HEK293 (cell line): ENCODE data around the gene MYOF.

ENCODE experiments used
- EGR2 ChIP-seq: fragments of 450-650 bp; formaldehyde crosslinking; IDR thresholded peaks from 2 replicates; pipeline ENCODE4 v1.5.1; 2016; ENCODE audit warnings: low read depth, missing biosample characterization, missing genetic modification characterization
- IKZF3 ChIP-seq: fragments of 450-650 bp; IDR thresholded peaks from 2 replicates; pipeline ENCODE4 v1.5.0; 2018; ENCODE audit warnings: missing biosample characterization, mild to moderate bottlenecking, missing genetic modification characterization, moderate library complexity
- MYNN ChIP-seq: fragments of 450-650 bp; formaldehyde crosslinking; IDR thresholded peaks from 2 replicates; pipeline ENCODE4 v1.5.1; 2016; ENCODE audit warnings: missing biosample characterization, missing genetic modification characterization, borderline replicate concordance
- SALL2 ChIP-seq: fragments of 450-650 bp; formaldehyde crosslinking; IDR thresholded peaks from 2 replicates; pipeline ENCODE4 v1.5.0; 2017; ENCODE audit warnings: missing biosample characterization, mild to moderate bottlenecking, missing genetic modification characterization, borderline replicate concordance
- SCRT1 ChIP-seq: fragments of 450-650 bp; formaldehyde crosslinking; IDR thresholded peaks from 2 replicates; pipeline ENCODE4 v1.5.1; 2016; ENCODE audit warnings: missing biosample characterization, missing genetic modification characterization, borderline replicate concordance
- ZFP69B ChIP-seq: fragments of 450-650 bp; formaldehyde crosslinking; IDR thresholded peaks from 2 replicates; pipeline ENCODE4 v1.5.1; 2016; ENCODE audit warnings: missing biosample characterization, missing genetic modification characterization
- ZIC2 ChIP-seq: fragments of 450-650 bp; formaldehyde crosslinking; IDR thresholded peaks from 2 replicates; pipeline ENCODE4 v1.5.1; 2016; ENCODE audit warnings: missing biosample characterization, missing genetic modification characterization
- ZNF155 ChIP-seq: fragments of 450-650 bp; formaldehyde crosslinking; IDR thresholded peaks from 2 replicates; pipeline ENCODE4 v1.5.1; 2016; ENCODE audit warnings: missing biosample characterization, missing genetic modification characterization
- ZNF169 ChIP-seq: fragments of 450-650 bp; formaldehyde crosslinking; IDR thresholded peaks from 2 replicates; pipeline ENCODE4 v1.5.1; 2016; ENCODE audit warnings: missing biosample characterization, missing genetic modification characterization
- ZNF184 ChIP-seq: fragments of 450-650 bp; IDR thresholded peaks from 2 replicates; pipeline ENCODE4 v1.5.1; 2018; ENCODE audit warnings: missing biosample characterization, mild to moderate bottlenecking, missing genetic modification characterization
- ZNF221 ChIP-seq: fragments of 450-650 bp; formaldehyde crosslinking; IDR thresholded peaks from 2 replicates; pipeline ENCODE4 v1.5.1; 2017; ENCODE audit warnings: missing biosample characterization, missing genetic modification characterization, borderline replicate concordance
- ZNF239 ChIP-seq: fragments of 450-650 bp; formaldehyde crosslinking; IDR thresholded peaks from 2 replicates; pipeline ENCODE4 v1.5.1; 2016; ENCODE audit warnings: missing biosample characterization, missing genetic modification characterization
- ZNF24 ChIP-seq: fragments of 450-650 bp; formaldehyde crosslinking; IDR thresholded peaks from 2 replicates; pipeline ENCODE4 v1.5.1; 2016; ENCODE audit warnings: missing biosample characterization, missing genetic modification characterization
- ZNF548 ChIP-seq: fragments of 450-650 bp; formaldehyde crosslinking; IDR thresholded peaks from 2 replicates; pipeline ENCODE4 v1.5.1; 2016; ENCODE audit warnings: missing biosample characterization, missing genetic modification characterization
- ZNF571 ChIP-seq: fragments of 450-650 bp; formaldehyde crosslinking; IDR thresholded peaks from 2 replicates; pipeline ENCODE4 v1.5.0; 2017; ENCODE audit warnings: missing biosample characterization, missing genetic modification characterization
- ZNF610 ChIP-seq: fragments of 450-650 bp; formaldehyde crosslinking; IDR thresholded peaks from 2 replicates; pipeline ENCODE4 v1.5.1; 2016; ENCODE audit warnings: missing biosample characterization, missing genetic modification characterization, borderline replicate concordance
- ZNF629 ChIP-seq: fragments of 450-650 bp; formaldehyde crosslinking; IDR thresholded peaks from 2 replicates; pipeline ENCODE4 v1.5.1; 2017; ENCODE audit warnings: missing biosample characterization, missing genetic modification characterization
- ZNF664 ChIP-seq: fragments of 450-650 bp; formaldehyde crosslinking; IDR thresholded peaks from 2 replicates; pipeline ENCODE4 v1.5.1; 2016; ENCODE audit warnings: missing biosample characterization, missing genetic modification characterization
- ZNF843 ChIP-seq: fragments of 450-650 bp; formaldehyde crosslinking; IDR thresholded peaks from 2 replicates; pipeline ENCODE4 v1.5.1; 2016; ENCODE audit warnings: missing biosample characterization, missing genetic modification characterization
- ZXDB ChIP-seq: fragments of 450-650 bp; formaldehyde crosslinking; IDR thresholded peaks from 2 replicates; pipeline ENCODE4 v1.5.1; 2016; ENCODE audit warnings: missing biosample characterization, missing genetic modification characterization
- TF ChIP-seq, protein P1 (sequence below): fragments of 450-650 bp; formaldehyde crosslinking; conservative IDR thresholded peaks from 2 replicates; pipeline ENCODE4 v1.5.1; 2016; ENCODE audit warnings: low read depth, missing biosample characterization, missing genetic modification characterization
- TF ChIP-seq, protein P2 (sequence below): fragments of 450-650 bp; formaldehyde crosslinking; IDR thresholded peaks from 2 replicates; pipeline ENCODE4 v1.5.1; 2017; ENCODE audit warnings: missing biosample characterization, missing genetic modification characterization
- TF ChIP-seq, protein P3 (sequence below): fragments of 450-650 bp; formaldehyde crosslinking; IDR thresholded peaks from 2 replicates; pipeline ENCODE4 v1.5.1; 2016; ENCODE audit warnings: missing biosample characterization, missing genetic modification characterization
- TF ChIP-seq, protein P4 (sequence below): fragments of 450-650 bp; IDR thresholded peaks from 2 replicates; pipeline ENCODE4 v1.5.1; 2018; ENCODE audit warnings: missing biosample characterization, mild to moderate bottlenecking, missing genetic modification characterization
- TF ChIP-seq, protein P5 (sequence below): fragments of 450-650 bp; formaldehyde crosslinking; IDR thresholded peaks from 2 replicates; pipeline ENCODE4; 2016; ENCODE audit warnings: missing biosample characterization, missing genetic modification characterization

Gene MYOF

DNA sequence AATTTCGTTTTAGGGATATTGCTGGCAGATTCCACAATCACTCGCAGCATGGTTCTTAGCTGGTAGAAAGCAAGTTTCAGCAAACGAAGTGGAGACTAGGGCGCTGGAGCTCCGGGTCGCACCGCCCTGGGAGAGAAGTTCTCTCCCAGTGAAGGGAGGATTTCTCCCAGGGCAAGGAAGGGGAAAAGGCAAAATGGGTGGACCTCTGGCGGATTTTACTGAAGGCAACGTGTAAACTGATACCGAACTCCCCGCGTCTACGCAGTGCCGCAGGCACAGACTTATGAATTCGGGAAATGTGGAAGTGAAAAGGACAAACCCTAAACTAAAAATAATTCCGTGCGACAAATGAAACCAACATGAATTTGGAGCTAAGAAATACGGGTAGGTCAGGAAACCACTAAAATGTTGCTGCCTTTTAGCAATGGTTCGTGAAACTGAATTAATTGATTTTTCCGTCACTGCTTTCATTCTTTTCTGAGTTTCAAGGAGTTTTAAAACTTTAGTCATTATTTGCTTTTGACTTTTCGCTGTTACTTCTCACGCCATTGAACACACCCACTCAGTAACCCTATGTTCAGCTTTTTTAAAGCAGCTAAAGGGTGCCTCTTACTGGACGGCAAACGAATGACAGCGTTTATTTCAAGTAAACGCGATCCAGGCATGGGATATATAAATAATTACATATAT lies at the start of gene MYOF (continued):
- TF ChIP-seq, protein P1, sequence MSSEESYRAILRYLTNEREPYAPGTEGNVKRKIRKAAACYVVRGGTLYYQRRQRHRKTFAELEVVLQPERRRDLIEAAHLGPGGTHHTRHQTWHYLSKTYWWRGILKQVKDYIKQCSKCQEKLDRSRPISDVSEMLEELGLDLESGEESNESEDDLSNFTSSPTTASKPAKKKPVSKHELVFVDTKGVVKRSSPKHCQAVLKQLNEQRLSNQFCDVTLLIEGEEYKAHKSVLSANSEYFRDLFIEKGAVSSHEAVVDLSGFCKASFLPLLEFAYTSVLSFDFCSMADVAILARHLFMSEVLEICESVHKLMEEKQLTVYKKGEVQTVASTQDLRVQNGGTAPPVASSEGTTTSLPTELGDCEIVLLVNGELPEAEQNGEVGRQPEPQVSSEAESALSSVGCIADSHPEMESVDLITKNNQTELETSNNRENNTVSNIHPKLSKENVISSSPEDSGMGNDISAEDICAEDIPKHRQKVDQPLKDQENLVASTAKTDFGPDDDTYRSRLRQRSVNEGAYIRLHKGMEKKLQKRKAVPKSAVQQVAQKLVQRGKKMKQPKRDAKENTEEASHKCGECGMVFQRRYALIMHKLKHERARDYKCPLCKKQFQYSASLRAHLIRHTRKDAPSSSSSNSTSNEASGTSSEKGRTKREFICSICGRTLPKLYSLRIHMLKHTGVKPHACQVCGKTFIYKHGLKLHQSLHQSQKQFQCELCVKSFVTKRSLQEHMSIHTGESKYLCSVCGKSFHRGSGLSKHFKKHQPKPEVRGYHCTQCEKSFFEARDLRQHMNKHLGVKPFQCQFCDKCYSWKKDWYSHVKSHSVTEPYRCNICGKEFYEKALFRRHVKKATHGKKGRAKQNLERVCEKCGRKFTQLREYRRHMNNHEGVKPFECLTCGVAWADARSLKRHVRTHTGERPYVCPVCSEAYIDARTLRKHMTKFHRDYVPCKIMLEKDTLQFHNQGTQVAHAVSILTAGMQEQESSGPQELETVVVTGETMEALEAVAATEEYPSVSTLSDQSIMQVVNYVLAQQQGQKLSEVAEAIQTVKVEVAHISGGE, result no peak
- no peak for TF ChIP-seq ZNF239 (tag by site-specific recombination)
- TF ChIP-seq ZNF629 (tag by site-specific recombination), result peak; percentile 34; the same call in 1 of the 2 replicates
- TF ChIP-seq ZNF571 (tag by site-specific recombination), result no peak
- TF ChIP-seq ZNF155 (tag by site-specific recombination), result no peak
- TF ChIP-seq ZNF221 (tag by site-specific recombination), result no peak
- TF ChIP-seq ZIC2, result no peak
- TF ChIP-seq ZNF843 (tag by site-specific recombination), result no peak
- no peak for TF ChIP-seq ZNF169 (tag by site-specific recombination)
- TF ChIP-seq SCRT1 (tag by site-specific recombination), result no peak
- TF ChIP-seq, protein P2, sequence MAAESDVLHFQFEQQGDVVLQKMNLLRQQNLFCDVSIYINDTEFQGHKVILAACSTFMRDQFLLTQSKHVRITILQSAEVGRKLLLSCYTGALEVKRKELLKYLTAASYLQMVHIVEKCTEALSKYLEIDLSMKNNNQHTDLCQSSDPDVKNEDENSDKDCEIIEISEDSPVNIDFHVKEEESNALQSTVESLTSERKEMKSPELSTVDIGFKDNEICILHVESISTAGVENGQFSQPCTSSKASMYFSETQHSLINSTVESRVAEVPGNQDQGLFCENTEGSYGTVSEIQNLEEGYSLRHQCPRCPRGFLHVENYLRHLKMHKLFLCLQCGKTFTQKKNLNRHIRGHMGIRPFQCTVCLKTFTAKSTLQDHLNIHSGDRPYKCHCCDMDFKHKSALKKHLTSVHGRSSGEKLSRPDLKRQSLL (tag by site-specific recombination), result peak; percentile 44; the same call in 1 of the 2 replicates
- TF ChIP-seq MYNN (tag by site-specific recombination), result no peak
- TF ChIP-seq, protein P3, sequence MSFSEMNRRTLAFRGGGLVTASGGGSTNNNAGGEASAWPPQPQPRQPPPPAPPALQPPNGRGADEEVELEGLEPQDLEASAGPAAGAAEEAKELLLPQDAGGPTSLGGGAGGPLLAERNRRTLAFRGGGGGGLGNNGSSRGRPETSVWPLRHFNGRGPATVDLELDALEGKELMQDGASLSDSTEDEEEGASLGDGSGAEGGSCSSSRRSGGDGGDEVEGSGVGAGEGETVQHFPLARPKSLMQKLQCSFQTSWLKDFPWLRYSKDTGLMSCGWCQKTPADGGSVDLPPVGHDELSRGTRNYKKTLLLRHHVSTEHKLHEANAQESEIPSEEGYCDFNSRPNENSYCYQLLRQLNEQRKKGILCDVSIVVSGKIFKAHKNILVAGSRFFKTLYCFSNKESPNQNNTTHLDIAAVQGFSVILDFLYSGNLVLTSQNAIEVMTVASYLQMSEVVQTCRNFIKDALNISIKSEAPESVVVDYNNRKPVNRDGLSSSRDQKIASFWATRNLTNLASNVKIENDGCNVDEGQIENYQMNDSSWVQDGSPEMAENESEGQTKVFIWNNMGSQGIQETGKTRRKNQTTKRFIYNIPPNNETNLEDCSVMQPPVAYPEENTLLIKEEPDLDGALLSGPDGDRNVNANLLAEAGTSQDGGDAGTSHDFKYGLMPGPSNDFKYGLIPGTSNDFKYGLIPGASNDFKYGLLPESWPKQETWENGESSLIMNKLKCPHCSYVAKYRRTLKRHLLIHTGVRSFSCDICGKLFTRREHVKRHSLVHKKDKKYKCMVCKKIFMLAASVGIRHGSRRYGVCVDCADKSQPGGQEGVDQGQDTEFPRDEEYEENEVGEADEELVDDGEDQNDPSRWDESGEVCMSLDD, result no peak
- no peak for TF ChIP-seq ZNF184 (tag by site-specific recombination)
- TF ChIP-seq ZNF24 (tag by site-specific recombination), result peak; percentile 49
- peak; percentile 46 for TF ChIP-seq ZXDB (tag by site-specific recombination)
- TF ChIP-seq, protein P4, sequence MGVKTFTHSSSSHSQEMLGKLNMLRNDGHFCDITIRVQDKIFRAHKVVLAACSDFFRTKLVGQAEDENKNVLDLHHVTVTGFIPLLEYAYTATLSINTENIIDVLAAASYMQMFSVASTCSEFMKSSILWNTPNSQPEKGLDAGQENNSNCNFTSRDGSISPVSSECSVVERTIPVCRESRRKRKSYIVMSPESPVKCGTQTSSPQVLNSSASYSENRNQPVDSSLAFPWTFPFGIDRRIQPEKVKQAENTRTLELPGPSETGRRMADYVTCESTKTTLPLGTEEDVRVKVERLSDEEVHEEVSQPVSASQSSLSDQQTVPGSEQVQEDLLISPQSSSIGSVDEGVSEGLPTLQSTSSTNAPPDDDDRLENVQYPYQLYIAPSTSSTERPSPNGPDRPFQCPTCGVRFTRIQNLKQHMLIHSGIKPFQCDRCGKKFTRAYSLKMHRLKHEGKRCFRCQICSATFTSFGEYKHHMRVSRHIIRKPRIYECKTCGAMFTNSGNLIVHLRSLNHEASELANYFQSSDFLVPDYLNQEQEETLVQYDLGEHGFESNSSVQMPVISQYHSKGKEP (tag by site-specific recombination), result no peak
- TF ChIP-seq ZNF548, result no peak
- peak; percentile 46; the same call in 1 of the 2 replicates for TF ChIP-seq EGR2 (tag by site-specific recombination)
- TF ChIP-seq, protein P5, sequence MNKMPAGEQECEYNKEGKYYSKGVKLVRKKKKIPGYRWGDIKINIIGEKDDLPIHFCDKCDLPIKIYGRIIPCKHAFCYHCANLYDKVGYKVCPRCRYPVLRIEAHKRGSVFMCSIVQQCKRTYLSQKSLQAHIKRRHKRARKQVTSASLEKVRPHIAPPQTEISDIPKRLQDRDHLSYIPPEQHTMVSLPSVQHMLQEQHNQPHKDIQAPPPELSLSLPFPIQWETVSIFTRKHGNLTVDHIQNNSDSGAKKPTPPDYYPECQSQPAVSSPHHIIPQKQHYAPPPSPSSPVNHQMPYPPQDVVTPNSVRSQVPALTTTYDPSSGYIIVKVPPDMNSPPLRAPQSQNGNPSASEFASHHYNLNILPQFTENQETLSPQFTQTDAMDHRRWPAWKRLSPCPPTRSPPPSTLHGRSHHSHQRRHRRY, result no peak
- peak; percentile 92 for TF ChIP-seq IKZF3 (tag by site-specific recombination)
- no peak for TF ChIP-seq ZNF610 (tag by site-specific recombination)
- TF ChIP-seq ZFP69B (tag by site-specific recombination), result no peak
- peak; percentile 22; the same call in 1 of the 2 replicates for TF ChIP-seq ZNF664 (tag by site-specific recombination)
- no peak for TF ChIP-seq SALL2
